SK-N-SH (cell line): ENCODE measurements around the gene GLRA1. TPM values are rescaled to one million over a fixed set of nuclear protein-coding genes. Genes with fewer than 3 reads are reported as not detected.

Source experiments
- CTCF ChIA-PET: fragments of 300-600, 350-600 bp; formaldehyde crosslinking; extraction: SDS; loops from one replicate; lab custom pipeline; 2021; lab: Yijun Ruan, JAX
- POLR2A ChIA-PET: fragments of 350-600 bp; sonication (Branson Sonifier 250); formaldehyde crosslinking; extraction: SDS; loops from one replicate; lab custom pipeline; 2020; ENCODE audit warnings: antibody characterized with exemption, inconsistent platforms; lab: Yijun Ruan, JAX
- DNase-seq: peaks from one replicate; pipeline ENCODE4 v3.0.0; 2012
- H2AFZ ChIP-seq: fragments of 200-600 bp; sonication (generic); 2 replicates; pipeline ENCODE4 v1.8.1; 2016; ENCODE audit warnings: antibody characterized with exemption, mild to moderate bottlenecking, low read depth
- H3F3A ChIP-seq: fragments of 200-600 bp; sonication (generic); replicated peaks from 2 replicates; pipeline ENCODE3; 2016; ENCODE audit warnings: antibody characterized with exemption, mild to moderate bottlenecking; ENCODE audit not compliant: insufficient read depth
- H3K27ac ChIP-seq, 2 experiments: fragments of 200-500 bp in 1 of 2; fragments of 200-600 bp in 1 of 2; sonication (Bioruptor generic) in 1 of 2; sonication (generic), shearing (Covaris generic) in 1 of 2; 2 replicates each; pipeline versions ENCODE4 v1.5.1 to v1.6.1; 2014 to 2016; ENCODE audit warnings: low read depth in 2 of 2, inconsistent platforms in 1 of 2, low read length in 1 of 2, mild to moderate bottlenecking in 1 of 2, mixed read lengths in 1 of 2
- H3K27me3 ChIP-seq: fragments of 200-600 bp; sonication (generic), shearing (Covaris generic); 2 replicates; pipeline ENCODE4 v1.6.1; 2016; ENCODE audit warnings: mixed run types; ENCODE audit not compliant: insufficient read depth
- H3K36me3 ChIP-seq, 2 experiments: fragments of 200-500 bp in 1 of 2; fragments of 200-600 bp in 1 of 2; sonication (Bioruptor generic) in 1 of 2; sonication (generic) in 1 of 2; replicated peaks in 1 of 2; 2 replicates each; pipeline versions ENCODE3 to v1.5.1; 2014 to 2016; ENCODE audit warnings: low read length in 1 of 2, mild to moderate bottlenecking in 1 of 2; ENCODE audit not compliant: insufficient read depth in 2 of 2, control insufficient read depth in 1 of 2
- H3K4me1 ChIP-seq, 2 experiments: fragments of 200-500 bp in 1 of 2; fragments of 200-600 bp in 1 of 2; sonication (Bioruptor generic) in 1 of 2; sonication (generic), shearing (Covaris generic) in 1 of 2; 2 replicates each; pipeline versions ENCODE4 v1.5.1 to v1.6.1; 2014 to 2016; ENCODE audit warnings: low read depth in 1 of 2, low read length in 1 of 2, mixed run types in 1 of 2; ENCODE audit not compliant: insufficient read depth in 2 of 2, control insufficient read depth in 1 of 2
- H3K4me2 ChIP-seq: fragments of 200-600 bp; sonication (generic), shearing (Covaris generic); 2 replicates; pipeline ENCODE4 v1.6.1; 2017; ENCODE audit warnings: mixed run types
- H3K4me3 ChIP-seq, 2 experiments: fragments of 200-500 bp in 1 of 2; fragments of 200-600 bp in 1 of 2; sonication (Bioruptor generic) in 1 of 2; sonication (generic), shearing (Covaris generic) in 1 of 2; 2 replicates each; pipeline versions ENCODE4 v1.5.1 to v1.8.1; 2014 to 2016; ENCODE audit warnings: low read depth in 2 of 2, inconsistent platforms in 1 of 2, low read length in 1 of 2, mild to moderate bottlenecking in 1 of 2, mixed read lengths in 1 of 2, moderate library complexity in 1 of 2
- H3K79me2 ChIP-seq: fragments of 200-600 bp; sonication (generic); 2 replicates; pipeline ENCODE4 v1.8.1; 2017; ENCODE audit warnings: mild to moderate bottlenecking; ENCODE audit not compliant: insufficient read depth
- H3K9ac ChIP-seq: fragments of 200-600 bp; sonication (generic); 2 replicates; pipeline ENCODE4 v1.6.1; 2017; ENCODE audit warnings: mixed run types
- H3K9me2 ChIP-seq: fragments of 200-600 bp; sonication (generic); 2 replicates; pipeline ENCODE4 v1.6.1; 2017; ENCODE audit warnings: mixed run types
- H3K9me3 ChIP-seq: fragments of 200-600 bp; sonication (generic); 2 replicates; pipeline ENCODE4 v1.6.1; 2017; ENCODE audit warnings: mixed run types, mild to moderate bottlenecking, moderate library complexity
- H4K20me1 ChIP-seq: fragments of 200-600 bp; sonication (generic); 2 replicates; pipeline ENCODE4 v1.6.1; 2017; ENCODE audit warnings: mild to moderate bottlenecking, mixed run types; ENCODE audit not compliant: insufficient read depth
- CTCF ChIP-seq: fragments of 200-600 bp; sonication (generic); IDR thresholded peaks from 2 replicates; pipeline ENCODE4 v1.6.1; 2017; ENCODE audit warnings: antibody characterized with exemption, mild to moderate bottlenecking, moderate library complexity
- EP300 ChIP-seq, 2 experiments: IDR thresholded peaks; 2 replicates each; pipeline versions ENCODE4 v1.4.0 to v1.6.1; 2012; ENCODE audit warnings: borderline replicate concordance in 1 of 2, low read depth in 1 of 2, low read length in 1 of 2
- EZH2phosphoT487 ChIP-seq: fragments of 200-600 bp; sonication (generic); IDR thresholded peaks from 2 replicates; pipeline ENCODE4 v1.6.1; 2017; ENCODE audit warnings: low read depth, mixed run types, mild to moderate bottlenecking, antibody characterized with exemption, moderate library complexity, borderline replicate concordance
- FOXJ3 ChIP-seq: sonication (generic); formaldehyde crosslinking; IDR thresholded peaks from 2 replicates; pipeline ENCODE4 v1.5.1; 2020; ENCODE audit warnings: mild to moderate bottlenecking, missing genetic modification reagents
- FOXM1 ChIP-seq: IDR thresholded peaks from 2 replicates; pipeline ENCODE4 v1.4.0; 2012; ENCODE audit warnings: low read depth, mild to moderate bottlenecking
- MEF2A ChIP-seq: IDR thresholded peaks from 2 replicates; pipeline ENCODE4 v1.4.0; 2012; ENCODE audit warnings: low read depth, borderline replicate concordance
- MXI1 ChIP-seq: IDR thresholded peaks from 2 replicates; pipeline ENCODE4 v1.6.1; 2012; ENCODE audit warnings: mild to moderate bottlenecking, low read depth, low read length, improper control_type of control experiment
- NFIC ChIP-seq: IDR thresholded peaks from 2 replicates; pipeline ENCODE4 v1.4.0; 2012; ENCODE audit warnings: borderline replicate concordance
- PBX3 ChIP-seq: IDR thresholded peaks from 2 replicates; pipeline ENCODE4; 2012
- RFX5 ChIP-seq: IDR thresholded peaks from 2 replicates; pipeline ENCODE4 v1.6.1; 2012; ENCODE audit warnings: mild to moderate bottlenecking, improper control_type of control experiment, low read length
- RXRA ChIP-seq: IDR thresholded peaks from 2 replicates; pipeline ENCODE4 v1.4.0; 2012; ENCODE audit warnings: low read depth, mild to moderate bottlenecking, borderline replicate concordance
- SMC3 ChIP-seq: IDR thresholded peaks from 2 replicates; pipeline ENCODE4 v1.6.1; 2012; ENCODE audit warnings: low read depth, low read length, improper control_type of control experiment
- TAF1 ChIP-seq: IDR thresholded peaks from 2 replicates; pipeline ENCODE4 v1.6.1; 2012; ENCODE audit warnings: low read depth, mild to moderate bottlenecking, low read length, moderate library complexity, borderline replicate concordance
- ZBTB33 ChIP-seq: IDR thresholded peaks from 2 replicates; pipeline ENCODE4 v1.4.0; 2012; ENCODE audit warnings: low read depth, borderline replicate concordance
- WGBS: methylation state at CpG from one replicate; pipeline ENCODE4 v1.1.6; 2017; ENCODE audit warnings: low lambda C conversion rate; 5-methylcytosine and 5-hydroxymethylcytosine counted together
- polyA plus RNA-seq, 3 experiments: library from polyadenylated mRNA; depleted of rRNA; stranded (reverse); fragments of >200 nt; gene quantifications; 2 replicates each; pipeline ENCODE4 v1.2.3, GENCODE V29; 2012
- TF ChIP-seq, protein P1 (sequence below): fragments of 150-350 bp; IDR thresholded peaks from 2 replicates; pipeline ENCODE4 v1.6.1; 2017; ENCODE audit warnings: antibody characterized with exemption, low read length, low read depth, borderline replicate concordance

Gene GLRA1
- polyA plus RNA-seq, 1 of the 3 experiments (the other 2 are of a cell fraction): not detected

DNA sequence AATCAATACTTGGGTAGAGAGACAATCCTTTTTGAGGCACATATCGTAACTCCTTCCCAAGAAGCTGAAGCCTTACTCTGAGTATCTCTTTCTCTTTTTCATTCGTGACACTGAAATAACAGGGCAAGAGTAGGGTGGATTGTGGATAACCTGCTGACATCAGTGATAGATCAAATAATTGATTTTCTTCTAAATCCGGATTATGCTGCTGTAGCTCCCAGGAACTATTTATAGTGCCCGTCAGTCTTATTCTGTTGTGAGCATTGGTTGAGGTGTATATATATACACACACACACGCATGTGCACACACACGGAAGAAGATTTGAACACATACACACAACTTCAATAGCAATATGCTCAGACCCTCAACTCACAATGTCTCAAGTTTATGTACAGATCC, 43.2 kb upstream of the GLRA1 start:
- ChIA-PET POLR2A (no interaction called here), CTCF (interaction anchor here (0.6 to 0.9 kb wide), 3 partner anchors 21 to 381 kb away, joined by 3 read pairs; no protein-coding TSS in a partner anchor)
- TF ChIP-seq NFIC (no peak), FOXJ3 (no peak), RFX5 (no peak), EZH2phosphoT487 (no peak), CTCF (no peak), SMC3 (no peak), FOXM1 (no peak), EP300 (IDR thresholded peaks at IDR 0.05; ENCODE audit: borderline replicate concordance in 1 of 2, low read depth in 1 of 2, low read length in 1 of 2) (no peak), MXI1 (no peak), MEF2A (no peak), TAF1 (no peak), RXRA (no peak), PBX3 (no peak), ZBTB33 (no peak)
- TF ChIP-seq, protein P1, sequence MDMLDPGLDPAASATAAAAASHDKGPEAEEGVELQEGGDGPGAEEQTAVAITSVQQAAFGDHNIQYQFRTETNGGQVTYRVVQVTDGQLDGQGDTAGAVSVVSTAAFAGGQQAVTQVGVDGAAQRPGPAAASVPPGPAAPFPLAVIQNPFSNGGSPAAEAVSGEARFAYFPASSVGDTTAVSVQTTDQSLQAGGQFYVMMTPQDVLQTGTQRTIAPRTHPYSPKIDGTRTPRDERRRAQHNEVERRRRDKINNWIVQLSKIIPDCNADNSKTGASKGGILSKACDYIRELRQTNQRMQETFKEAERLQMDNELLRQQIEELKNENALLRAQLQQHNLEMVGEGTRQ: no peak
- Histone ChIP-seq H3K79me2 (no peaks in the 10 kb centered on the region), H3K36me3 (no peaks in the 10 kb centered on the region), H3K9ac (no peak overlapping the region), H3K4me1 (no peaks in the 10 kb centered on the region), H3K27ac (no peak overlapping the region), H3K4me3 (no peak overlapping the region), H3K9me3 (no peaks in the 10 kb centered on the region), H4K20me1 (no peaks in the 10 kb centered on the region), H3K9me2 (no peaks in the 10 kb centered on the region), H3K4me2 (no peak overlapping the region), H3K27me3 (no peaks in the 10 kb centered on the region), H3F3A (no peaks in the 10 kb centered on the region), H2AFZ (no peak overlapping the region)
- DNase-seq: no peak
- 34% methylated on average over 6 of the region's 6 CpGs for WGBS
